Activated CD8-positive, alpha-beta T cell treated with anti-CD3 and anti-CD28 coated beads for 36 hours (primary cell): ENCODE data around the gene NT5DC3. TPM values are rescaled to one million over a fixed set of nuclear protein-coding genes. Genes with fewer than 3 reads are reported as not detected.
A peak's percentile ranks its signal among the peaks of the same experiment; 100 is the strongest.

Experiments used
- ATAC-seq: fragments of 200-7000 bp; cut with Tn5 transposase; one replicate; pipeline ENCODE4 v1.10.0; 2021; ENCODE audit warnings: mild to moderate bottlenecking, moderate library complexity
- CTCF ChIA-PET: fragments of 350-600 bp; sonication (Branson Sonifier 250); formaldehyde crosslinking; loops from one replicate; lab custom pipeline; 2021; ENCODE audit warnings: antibody characterized with exemption; lab: Charles Lee
- POLR2A ChIA-PET: fragments of 350-600 bp; sonication (Branson Sonifier 250); formaldehyde crosslinking; loops from one replicate; lab custom pipeline; 2021; ENCODE audit warnings: antibody characterized with exemption; lab: Charles Lee
- DNase-seq: peaks from one replicate; pipeline ENCODE4 v3.0.0-alpha.2; 2020
- H3K27ac Mint-ChIP-seq: one replicate; pipeline ENCODE4 v1.8.0; 2021; ENCODE audit warnings: mild to moderate bottlenecking, mixed read lengths
- H3K27me3 Mint-ChIP-seq: one replicate; pipeline ENCODE4 v1.8.0; 2021; ENCODE audit warnings: mixed read lengths
- H3K36me3 Mint-ChIP-seq: one replicate; pipeline ENCODE4 v1.8.0; 2021; ENCODE audit warnings: low read depth, mixed read lengths
- H3K4me1 Mint-ChIP-seq: one replicate; pipeline ENCODE4 v1.8.0; 2021; ENCODE audit warnings: low read depth, mixed read lengths
- H3K4me3 Mint-ChIP-seq: one replicate; pipeline ENCODE4 v1.8.0; 2021; ENCODE audit warnings: mild to moderate bottlenecking, moderate library complexity, mixed read lengths
- H3K9me3 Mint-ChIP-seq: one replicate; pipeline ENCODE4 v1.8.0; 2021; ENCODE audit warnings: mixed read lengths
- CTCF ChIP-seq: fragments of 200-600 bp; IDR thresholded peaks from one replicate; pipeline ENCODE4 v1.8.0; 2022; ENCODE audit warnings: antibody characterized with exemption, mild to moderate bottlenecking
- intact Hi-C: fragments of 100-400 bp; cut with micrococcal nuclease; formaldehyde crosslinking; loops from one replicate; pipeline ENCODE4 v1.10.0; 2022
- total RNA-seq, 2 experiments: library from RNA; stranded (reverse); gene quantifications; one replicate each; pipeline ENCODE4 v1.2.3, GENCODE V29; 2021

Gene NT5DC3
- total RNA-seq, result 1 to 10 TPM; 8.6 to 9.4 TPM

GRCh38 chr12:103840876-103841689, at the start of gene NT5DC3:
TSS of gene NT5DC3 (minus strand) at chr12:103841234. CDS start at chr12:103841156, 78 bp downstream.
- DNase-seq (peak; percentile 77), ATAC-seq (peak; percentile 90)
- POLR2A ChIA-PET, result interaction anchor here (0.6 to 1.8 kb wide), 5 partner anchors 23 to 1844 kb away, joined by 3 to 6 read pairs (median 3); no protein-coding TSS in a partner anchor
- intact Hi-C loops, result no loop called here
- Mint-ChIP-seq H3K4me1 (peaks cover 19% of the 10 kb centered on the region), H3K27ac (peak within 1 kb of the TSS; percentile 83), H3K27me3 (no peaks in the 10 kb centered on the region), H3K36me3 (peaks cover 2% of the 10 kb centered on the region), H3K4me3 (peak within 1 kb of the TSS; percentile 78), H3K9me3 (no peaks in the 10 kb centered on the region)
- TF ChIP-seq CTCF, result no peak
- CTCF ChIA-PET, result no interaction called here

GRCh38 chr12:103887738-103888137, 46.7 kb upstream of the NT5DC3 start:
- Mint-ChIP-seq H3K9me3 (no peaks in the 10 kb centered on the region), H3K36me3 (no peaks in the 10 kb centered on the region), H3K4me1 (peaks cover 33% of the 10 kb centered on the region), H3K27me3 (no peaks in the 10 kb centered on the region), H3K27ac (no peak overlapping the region), H3K4me3 (no peak overlapping the region)
- no peak for TF ChIP-seq CTCF
- DNase-seq (no peak), ATAC-seq (no peak)
- ChIA-PET POLR2A (interaction anchor here (1.1 to 4.0 kb wide), 3 partner anchors 27 to 61 kb away, joined by 3 to 18 read pairs (median 4); partner anchors contain the start of gene HSP90B1), CTCF (interaction anchor here (1.0 to 2.0 kb wide), 6 partner anchors 10 to 221 kb away, joined by 3 to 10 read pairs (median 6); partner anchors contain the start of gene TDG)
- intact Hi-C loops, result no loop called here

GRCh38 chr12:103886195-103886797, 45.3 kb upstream of the NT5DC3 start:
- POLR2A ChIA-PET, result no interaction called here
- intact Hi-C loops, result no loop called here
- CTCF ChIA-PET, result interaction anchor here (2.0 kb wide), 1 partner anchor 49 kb away, joined by 6 read pairs; no protein-coding TSS in a partner anchor
- DNase-seq, result no peak
- peak; percentile 37 for ATAC-seq
- no peak for TF ChIP-seq CTCF
- no peak overlapping the region for H3K4me3 Mint-ChIP-seq
- no peaks in the 10 kb centered on the region for H3K36me3 Mint-ChIP-seq
- H3K9me3 Mint-ChIP-seq, result no peaks in the 10 kb centered on the region
- peaks cover 33% of the 10 kb centered on the region for H3K4me1 Mint-ChIP-seq
- H3K27ac Mint-ChIP-seq, result peak overlapping the region; percentile 3
- no peaks in the 10 kb centered on the region for H3K27me3 Mint-ChIP-seq

- Mint-ChIP-seq H3K27me3 (no peaks in the 10 kb centered on the region), H3K36me3 (no peaks in the 10 kb centered on the region), H3K4me1 (peaks cover 42% of the 10 kb centered on the region), H3K27ac (no peak overlapping the region), H3K9me3 (no peaks in the 10 kb centered on the region), H3K4me3 (no peak overlapping the region)
- DNase-seq, result peak; percentile 74
- CTCF ChIA-PET, result interaction anchor here (0.6 to 2.4 kb wide), 23 partner anchors 11 to 337 kb away, joined by 3 to 35 read pairs (median 3); partner anchors contain the start of genes HSP90B1 and TDG
- intact Hi-C loops, result loop anchor here (5.0 kb wide), 2 partner anchors 48 to 83 kb away; partner anchors contain the start of genes HSP90B1 and TDG
- POLR2A ChIA-PET, result interaction anchor here (0.9 kb wide), 1 partner anchor 72 kb away, joined by 3 read pairs; no protein-coding TSS in a partner anchor
- peak; percentile 17 for ATAC-seq
- peak; percentile 72 for TF ChIP-seq CTCF
Observed at GRCh38 chr12:103884316-103884715, 43.3 kb upstream of the NT5DC3 start.
